HepG2 (cell line): ENCODE data around the gene PTPA. TPM values are rescaled to one million over a fixed set of nuclear protein-coding genes. Genes with fewer than 3 reads are reported as not detected.
A peak's percentile ranks its signal among the peaks of the same experiment; 100 is the strongest.

Experiments
- ATAC-seq: fragments of 200-7000 bp; cut with Tn5 transposase; 3 replicates; pipeline ENCODE4 v1.9.1; 2020; ENCODE audit warnings: mild to moderate bottlenecking, moderate library complexity
- BruUV-seq: library from RNA; stranded (reverse); fragments of 400-500 nt; replicated peaks from 2 replicates; lab custom pipeline; 2021; lab: Mats Ljungman, UMichigan
- CTCF ChIA-PET: fragments of 300-600 bp; formaldehyde crosslinking; extraction: SDS; loops from one replicate; lab custom pipeline; 2021; ENCODE audit warnings: low total read pairs, inconsistent platforms, low intra/inter-chr PET ratio; lab: Yijun Ruan, JAX
- POLR2A ChIA-PET: fragments of 350-600 bp; sonication (Branson Sonifier 250); formaldehyde crosslinking; loops from one replicate; lab custom pipeline; 2020; ENCODE audit warnings: antibody characterized with exemption, inconsistent platforms; lab: Yijun Ruan, JAX
- DNase-seq: peaks from one replicate; pipeline ENCODE4 v3.0.0-alpha.2; 2015; ENCODE audit warnings: low spot score
- FAIRE-seq: peaks from 3 replicates; lab custom pipeline; 2011; peaks lifted over from hg19 to GRCh38; lab: Jason Lieb, UNC
- H2AFZ ChIP-seq: one replicate; pipeline ENCODE4 v1.6.1; 2011; ENCODE audit warnings: low read length, inconsistent platforms
- H3K27ac ChIP-seq: fragments of 300-600 bp; 3 replicates; pipeline ENCODE4 v1.8.0; 2011; ENCODE audit warnings: mixed run types, mild to moderate bottlenecking, mixed read lengths, low read length, inconsistent platforms; ENCODE audit not compliant: insufficient read depth; ENCODE audit errors: extremely low read length
- H3K27me3 ChIP-seq, 2 experiments: fragments of 200-600 bp in 1 of 2; 2 replicates in 1 of 2; 3 replicates in 1 of 2; pipeline versions ENCODE4 v1.6.0 to v1.8.0; 2011; ENCODE audit warnings: low read length in 2 of 2, mild to moderate bottlenecking in 2 of 2, moderate library complexity in 2 of 2, inconsistent platforms in 1 of 2; ENCODE audit not compliant: insufficient read depth in 2 of 2, control insufficient read depth in 1 of 2
- H3K36me3 ChIP-seq, 2 experiments: fragments of 200-600 bp in 1 of 2; replicated peaks in 1 of 2; 2 replicates in 1 of 2; 3 replicates in 1 of 2; pipeline versions ENCODE4 v1.5.1 to v1.8.0; 2011; ENCODE audit warnings: low read length in 2 of 2, inconsistent platforms in 1 of 2; ENCODE audit not compliant: insufficient read depth in 2 of 2, control insufficient read depth in 1 of 2
- H3K4me1 ChIP-seq: 2 replicates; pipeline ENCODE4 v1.5.1; 2012; ENCODE audit warnings: low read length, inconsistent platforms; ENCODE audit not compliant: insufficient read depth
- H3K4me2 ChIP-seq: 2 replicates; pipeline ENCODE4 v1.6.0; 2011; ENCODE audit warnings: low read depth, low read length, inconsistent platforms
- H3K4me3 ChIP-seq, 3 experiments: fragments of 200-600 bp in 1 of 3; sonication (generic), shearing (Covaris generic) in 1 of 3; replicated peaks in 1 of 3; 2 replicates each; pipeline ENCODE4 v1.5.1; 2011 to 2016; ENCODE audit warnings: low read length in 3 of 3, inconsistent platforms in 2 of 3, low read depth in 2 of 3, mild to moderate bottlenecking in 2 of 3, control low read depth in 1 of 3, mixed read lengths in 1 of 3; ENCODE audit not compliant: insufficient read depth in 1 of 3
- H3K79me2 ChIP-seq: one replicate; pipeline ENCODE4 v1.6.1; 2011; ENCODE audit warnings: low read length, inconsistent platforms; ENCODE audit not compliant: insufficient read depth
- H3K9ac ChIP-seq: 2 replicates; pipeline ENCODE4 v1.6.0; 2011; ENCODE audit warnings: mild to moderate bottlenecking, low read depth, low read length, inconsistent platforms; ENCODE audit not compliant: insufficient read depth
- H3K9me3 ChIP-seq: 2 replicates; pipeline ENCODE4 v1.5.1; 2012; ENCODE audit warnings: mild to moderate bottlenecking, low read length
- H4K20me1 ChIP-seq: 2 replicates; pipeline ENCODE4 v1.6.0; 2011; ENCODE audit warnings: inconsistent platforms, mild to moderate bottlenecking, low read length, moderate library complexity; ENCODE audit not compliant: insufficient read depth
- GATAD1 ChIP-seq: IDR thresholded peaks from 2 replicates; pipeline ENCODE4 v1.6.1; 2016; ENCODE audit warnings: missing genetic modification reagents, missing compliant biosample characterization
- GATAD2A ChIP-seq: IDR thresholded peaks from 2 replicates; pipeline ENCODE4 v1.6.1; 2016
- HOXA3 ChIP-seq: sonication (generic); formaldehyde crosslinking; IDR thresholded peaks from 2 replicates; pipeline ENCODE4 v1.5.0; 2020; ENCODE audit warnings: missing genetic modification reagents
- MYC ChIP-seq: sonication (generic); formaldehyde crosslinking; IDR thresholded peaks from 2 replicates; pipeline ENCODE4 v1.9.0; 2021; ENCODE audit warnings: missing genetic modification reagents, borderline replicate concordance
- PHF20 ChIP-seq: sonication (generic); formaldehyde crosslinking; IDR thresholded peaks from 2 replicates; pipeline ENCODE4 v1.5.0; 2020; ENCODE audit warnings: mild to moderate bottlenecking, missing genetic modification reagents
- RAD51 ChIP-seq: fragments of 450-650 bp; IDR thresholded peaks from 2 replicates; pipeline ENCODE4 v1.6.1; 2016; ENCODE audit warnings: borderline replicate concordance
- SP5 ChIP-seq: IDR thresholded peaks from 2 replicates; pipeline ENCODE4 v1.6.1; 2016; ENCODE audit warnings: low read depth, borderline replicate concordance
- TARDBP ChIP-seq: sonication (generic); formaldehyde crosslinking; IDR thresholded peaks from 2 replicates; pipeline ENCODE4 v1.8.0; 2022; ENCODE audit warnings: mild to moderate bottlenecking, missing genetic modification reagents
- TSC22D2 ChIP-seq: sonication (generic); formaldehyde crosslinking; IDR thresholded peaks from 2 replicates; pipeline ENCODE4 v1.5.1; 2020; ENCODE audit warnings: missing genetic modification reagents, mild to moderate bottlenecking, borderline replicate concordance
- ZC3H13 ChIP-seq: sonication (generic); formaldehyde crosslinking; IDR thresholded peaks from 2 replicates; pipeline ENCODE4 v1.8.1; 2023; ENCODE audit warnings: mild to moderate bottlenecking, missing genetic modification reagents, moderate library complexity
- ZNF674 ChIP-seq: sonication (generic); formaldehyde crosslinking; IDR thresholded peaks from 2 replicates; pipeline ENCODE4 v1.5.0; 2020; ENCODE audit warnings: low read depth, mild to moderate bottlenecking, missing genetic modification reagents
- ZNF678 ChIP-seq: sonication (generic); formaldehyde crosslinking; IDR thresholded peaks from 2 replicates; pipeline ENCODE4 v1.4.0; 2020; ENCODE audit warnings: mild to moderate bottlenecking, missing genetic modification reagents
- ZNF776 ChIP-seq: sonication (generic); formaldehyde crosslinking; IDR thresholded peaks from 2 replicates; pipeline ENCODE4 v1.4.0; 2020; ENCODE audit warnings: mild to moderate bottlenecking, missing genetic modification reagents
- ZNF878 ChIP-seq: sonication (generic); formaldehyde crosslinking; IDR thresholded peaks from 2 replicates; pipeline ENCODE4 v1.8.1; 2023; ENCODE audit warnings: mild to moderate bottlenecking, missing genetic modification reagents, moderate library complexity
- ZNF879 ChIP-seq: sonication (generic); formaldehyde crosslinking; IDR thresholded peaks from 2 replicates; pipeline ENCODE4 v1.8.1; 2023; ENCODE audit warnings: missing genetic modification reagents
- ZSCAN21 ChIP-seq: sonication (generic); formaldehyde crosslinking; IDR thresholded peaks from 2 replicates; pipeline ENCODE4 v1.8.0; 2022; ENCODE audit warnings: mild to moderate bottlenecking, missing genetic modification reagents, moderate library complexity, borderline replicate concordance
- WGBS: methylation state at CpG from one replicate; pipeline ENCODE4 v1.1.6; 2017; ENCODE audit warnings: low lambda C conversion rate; 5-methylcytosine and 5-hydroxymethylcytosine counted together
- in situ Hi-C: cut with HindIII; loops from 2 replicates; pipeline ENCODE4 v1.10.0; 2017; ENCODE audit warnings: low pct_unique_long_range_greater_than_20kb; ENCODE audit not compliant: extremely low pct_ligation_motif_present
- intact Hi-C: fragments of 100-400 bp; cut with micrococcal nuclease; formaldehyde crosslinking; loops from one replicate; pipeline ENCODE4 v1.10.0; 2022; ENCODE audit not compliant: unreplicated experiment
- polyA plus RNA-seq, 8 experiments: library from polyadenylated mRNA; depleted of rRNA in 3 of 8; stranded (reverse) in 7 of 8; unstranded in 1 of 8; fragments of >200 nt; fragmentation: Illumina TruSeq in 4 of 8; extraction: Trizol in 4 of 8; gene quantifications; 2 replicates each; pipeline versions ENCODE4 v1.2.1 to v1.2.3, GENCODE V29; 2011 to 2016; ENCODE audit warnings: low read depth in 4 of 8, missing spikeins in 1 of 8, mixed read lengths in 1 of 8; ENCODE audit not compliant: insufficient read depth in 1 of 8
- total RNA-seq, 5 experiments: library from RNA; depleted of rRNA; stranded (reverse); fragments of >200 nt; fragmentation: Illumina TruSeq; extraction: Trizol; gene quantifications; 2 replicates each; pipeline ENCODE4 v1.2.3, GENCODE V29; 2016; ENCODE audit warnings: low read depth in 1 of 5
- TF ChIP-seq, protein P1 (sequence below): IDR thresholded peaks from 2 replicates; pipeline ENCODE4 v1.6.1; 2016; ENCODE audit warnings: low read depth, borderline replicate concordance
- TF ChIP-seq, protein P2 (sequence below): sonication (generic); formaldehyde crosslinking; IDR thresholded peaks from 2 replicates; pipeline ENCODE4 v1.8.1; 2023; ENCODE audit warnings: mild to moderate bottlenecking, moderate library complexity, missing genetic modification reagents
- TF ChIP-seq, protein P3 (sequence below): sonication (generic); formaldehyde crosslinking; IDR thresholded peaks from 2 replicates; pipeline ENCODE4 v1.4.0; 2020; ENCODE audit warnings: missing genetic modification reagents, borderline replicate concordance

The PTPA gene
- total and polyA plus RNA-seq, 2 of the 13 experiments (the other 11 are each of a cell fraction or from before 2014, with no cell fraction given): 79.3 to 105 TPM

DNA sequence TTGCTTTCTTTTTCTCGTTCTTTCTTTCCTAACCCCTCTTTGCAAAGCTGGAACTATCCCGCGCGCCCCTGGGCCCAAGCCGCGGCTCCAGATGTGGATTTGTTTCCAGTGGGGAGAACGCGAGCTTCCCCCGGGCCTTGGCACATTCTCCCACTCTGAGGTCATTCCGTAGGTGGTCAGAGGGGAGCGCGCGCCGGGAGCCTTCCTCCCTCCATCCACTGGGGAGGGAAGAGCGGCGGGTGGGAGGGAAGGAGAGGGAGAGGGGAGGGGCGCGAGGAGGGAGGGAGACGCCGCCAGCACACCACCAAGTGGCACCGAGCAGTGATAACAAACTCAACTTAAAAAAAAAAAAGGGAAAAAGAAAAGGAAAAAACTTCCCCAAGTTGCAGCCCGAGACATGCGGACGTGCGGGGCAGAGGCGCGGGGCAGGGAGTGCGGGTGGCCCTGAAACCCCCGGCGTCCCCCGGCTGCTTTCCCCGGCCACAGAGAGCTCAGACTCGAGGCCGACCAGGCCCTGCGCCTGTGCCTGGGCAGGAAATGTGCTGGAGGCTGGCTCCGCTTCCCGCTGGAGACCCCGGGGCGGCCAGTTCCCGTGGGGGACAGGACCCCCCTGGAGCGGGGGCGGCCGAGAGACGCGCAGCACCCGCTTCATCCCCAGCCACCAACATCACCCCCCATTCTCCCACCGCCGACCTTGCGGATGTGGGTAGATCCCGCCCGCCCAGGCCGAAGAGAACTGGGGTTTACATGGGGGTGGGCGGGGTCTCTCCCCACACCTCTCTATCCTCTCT is 63.7 kb downstream of the PTPA start:
- H3K9me3 ChIP-seq: no peaks in the 10 kb centered on the region
- POLR2A ChIA-PET: interaction anchor here (0.8 to 5.6 kb wide), 18 partner anchors 10 to 451 kb away, joined by 3 to 55 read pairs (median 6); partner anchors contain the start of gene NTMT1
- peak overlapping the region; percentile 82 for H3K27ac ChIP-seq
- ATAC-seq (peak; percentile 11), FAIRE-seq (no peak), DNase-seq (peak; percentile 57)
- intact Hi-C loops: loop anchor here (5.0 to 10.0 kb wide), 4 partner anchors 33 to 450 kb away; partner anchors contain the start of genes C9orf50 and NTMT1
- H3K79me2 ChIP-seq: peaks cover 5% of the 10 kb centered on the region
- in situ Hi-C loops: loop anchor here (5.0 to 10.0 kb wide), 3 partner anchors 33 to 440 kb away; no protein-coding TSS in a partner anchor
- H3K4me1 ChIP-seq: peaks cover 53% of the 10 kb centered on the region
- no peak overlapping the region for H2AFZ ChIP-seq
- peak overlapping the region; percentile 94 for H3K4me2 ChIP-seq
- TSS peak; percentile 64 for BruUV-seq
- WGBS: under 1% methylated on average over 34 of the region's 53 CpGs
- peak overlapping the region; percentile 83 to 93 (median 90) for H3K4me3 ChIP-seq
- H3K27me3 ChIP-seq: peaks cover 12 to 45% of the 10 kb centered on the region in 2 experiments
- H3K36me3 ChIP-seq: no peaks in the 10 kb centered on the region
- CTCF ChIA-PET: interaction anchor here (1.7 kb wide), 1 partner anchor 436 kb away, joined by 9 read pairs; no protein-coding TSS in a partner anchor
- H3K9ac ChIP-seq: peak overlapping the region; percentile 78
- peaks cover 3% of the 10 kb centered on the region; the same call in 1 of the 2 replicates for H4K20me1 ChIP-seq
- TF ChIP-seq, protein P1, sequence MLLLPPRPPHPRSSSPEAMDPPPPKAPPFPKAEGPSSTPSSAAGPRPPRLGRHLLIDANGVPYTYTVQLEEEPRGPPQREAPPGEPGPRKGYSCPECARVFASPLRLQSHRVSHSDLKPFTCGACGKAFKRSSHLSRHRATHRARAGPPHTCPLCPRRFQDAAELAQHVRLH (CRISPR knock-in tag): peak; percentile 54; the same call in 1 of the 2 replicates
- TF ChIP-seq, protein P2, sequence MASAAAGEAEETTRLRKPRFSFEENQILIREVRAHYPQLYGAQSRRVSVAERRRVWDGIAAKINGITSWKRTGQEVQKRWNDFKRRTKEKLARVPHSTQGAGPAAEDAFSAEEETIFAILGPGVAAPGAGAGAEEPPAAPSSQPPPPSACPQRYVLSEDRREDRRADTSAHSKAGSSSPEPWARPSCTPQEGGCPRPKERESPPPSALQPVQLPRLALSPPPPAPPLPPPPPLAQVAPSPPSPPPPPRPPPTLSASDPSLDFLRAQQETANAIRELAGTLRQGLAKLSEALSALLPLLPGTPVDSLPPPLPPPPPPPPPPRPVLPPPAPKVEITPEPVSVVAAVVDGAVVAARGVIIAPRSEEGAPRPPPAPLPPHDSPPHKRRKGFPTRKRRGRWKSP (CRISPR knock-in tag): 0 out of 2 replicates have a peak, but pooled peaks have one; percentile 61
- 0 out of 2 replicates have a peak, but pooled peaks have one; percentile 4 for TF ChIP-seq ZSCAN21 (CRISPR knock-in tag)
- TF ChIP-seq ZNF776 (CRISPR knock-in tag): 0 out of 2 replicates have a peak, but pooled peaks have one; percentile 12
- no peak for TF ChIP-seq ZNF678 (CRISPR knock-in tag)
- 0 out of 2 replicates have a peak, but pooled peaks have one; percentile 30 for TF ChIP-seq GATAD2A (CRISPR knock-in tag)
- 0 out of 2 replicates have a peak, but pooled peaks have one; percentile 22 for TF ChIP-seq ZNF878 (CRISPR knock-in tag)
- 0 out of 2 replicates have a peak, but pooled peaks have one; percentile 29 for TF ChIP-seq ZNF879 (CRISPR knock-in tag)
- TF ChIP-seq TARDBP (CRISPR knock-in tag): peak; percentile 42; the same call in 1 of the 2 replicates
- TF ChIP-seq SP5 (CRISPR knock-in tag): no peak; the same call in 1 of the 2 replicates
- TF ChIP-seq ZC3H13 (CRISPR knock-in tag): peak; percentile 81
- 0 out of 2 replicates have a peak, but pooled peaks have one; percentile 27 for TF ChIP-seq HOXA3 (CRISPR knock-in tag)
- TF ChIP-seq MYC: 0 out of 2 replicates have a peak, but pooled peaks have one; percentile 16
- no peak for TF ChIP-seq RAD51
- TF ChIP-seq GATAD1 (CRISPR knock-in tag): peak; percentile 13; the same call in 1 of the 2 replicates
- TF ChIP-seq, protein P3, sequence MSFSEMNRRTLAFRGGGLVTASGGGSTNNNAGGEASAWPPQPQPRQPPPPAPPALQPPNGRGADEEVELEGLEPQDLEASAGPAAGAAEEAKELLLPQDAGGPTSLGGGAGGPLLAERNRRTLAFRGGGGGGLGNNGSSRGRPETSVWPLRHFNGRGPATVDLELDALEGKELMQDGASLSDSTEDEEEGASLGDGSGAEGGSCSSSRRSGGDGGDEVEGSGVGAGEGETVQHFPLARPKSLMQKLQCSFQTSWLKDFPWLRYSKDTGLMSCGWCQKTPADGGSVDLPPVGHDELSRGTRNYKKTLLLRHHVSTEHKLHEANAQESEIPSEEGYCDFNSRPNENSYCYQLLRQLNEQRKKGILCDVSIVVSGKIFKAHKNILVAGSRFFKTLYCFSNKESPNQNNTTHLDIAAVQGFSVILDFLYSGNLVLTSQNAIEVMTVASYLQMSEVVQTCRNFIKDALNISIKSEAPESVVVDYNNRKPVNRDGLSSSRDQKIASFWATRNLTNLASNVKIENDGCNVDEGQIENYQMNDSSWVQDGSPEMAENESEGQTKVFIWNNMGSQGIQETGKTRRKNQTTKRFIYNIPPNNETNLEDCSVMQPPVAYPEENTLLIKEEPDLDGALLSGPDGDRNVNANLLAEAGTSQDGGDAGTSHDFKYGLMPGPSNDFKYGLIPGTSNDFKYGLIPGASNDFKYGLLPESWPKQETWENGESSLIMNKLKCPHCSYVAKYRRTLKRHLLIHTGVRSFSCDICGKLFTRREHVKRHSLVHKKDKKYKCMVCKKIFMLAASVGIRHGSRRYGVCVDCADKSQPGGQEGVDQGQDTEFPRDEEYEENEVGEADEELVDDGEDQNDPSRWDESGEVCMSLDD: peak; percentile 28; the same call in 1 of the 2 replicates
- TF ChIP-seq TSC22D2 (CRISPR knock-in tag): 0 out of 2 replicates have a peak, but pooled peaks have one; percentile 10
- TF ChIP-seq ZNF674: no peak
- TF ChIP-seq PHF20 (CRISPR knock-in tag): peak; percentile 27; the same call in 1 of the 2 replicates
